ENCODE data around the gene RHBDL3. TPM values are rescaled to one million over a fixed set of nuclear protein-coding genes. Genes with fewer than 3 reads are reported as not detected.

RHBDL3 gene, protein sequence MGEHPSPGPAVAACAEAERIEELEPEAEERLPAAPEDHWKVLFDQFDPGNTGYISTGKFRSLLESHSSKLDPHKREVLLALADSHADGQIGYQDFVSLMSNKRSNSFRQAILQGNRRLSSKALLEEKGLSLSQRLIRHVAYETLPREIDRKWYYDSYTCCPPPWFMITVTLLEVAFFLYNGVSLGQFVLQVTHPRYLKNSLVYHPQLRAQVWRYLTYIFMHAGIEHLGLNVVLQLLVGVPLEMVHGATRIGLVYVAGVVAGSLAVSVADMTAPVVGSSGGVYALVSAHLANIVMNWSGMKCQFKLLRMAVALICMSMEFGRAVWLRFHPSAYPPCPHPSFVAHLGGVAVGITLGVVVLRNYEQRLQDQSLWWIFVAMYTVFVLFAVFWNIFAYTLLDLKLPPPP
- under 0.01 TPM in 1 of 2 replicates, not detected in the other for total RNA-seq

GRCh38 chr17:32265192-32265923, at the start of gene RHBDL3:
TSS of gene RHBDL3 (plus strand) at chr17:32265832. CDS start at chr17:32266190, 358 bp downstream.

DNA sequence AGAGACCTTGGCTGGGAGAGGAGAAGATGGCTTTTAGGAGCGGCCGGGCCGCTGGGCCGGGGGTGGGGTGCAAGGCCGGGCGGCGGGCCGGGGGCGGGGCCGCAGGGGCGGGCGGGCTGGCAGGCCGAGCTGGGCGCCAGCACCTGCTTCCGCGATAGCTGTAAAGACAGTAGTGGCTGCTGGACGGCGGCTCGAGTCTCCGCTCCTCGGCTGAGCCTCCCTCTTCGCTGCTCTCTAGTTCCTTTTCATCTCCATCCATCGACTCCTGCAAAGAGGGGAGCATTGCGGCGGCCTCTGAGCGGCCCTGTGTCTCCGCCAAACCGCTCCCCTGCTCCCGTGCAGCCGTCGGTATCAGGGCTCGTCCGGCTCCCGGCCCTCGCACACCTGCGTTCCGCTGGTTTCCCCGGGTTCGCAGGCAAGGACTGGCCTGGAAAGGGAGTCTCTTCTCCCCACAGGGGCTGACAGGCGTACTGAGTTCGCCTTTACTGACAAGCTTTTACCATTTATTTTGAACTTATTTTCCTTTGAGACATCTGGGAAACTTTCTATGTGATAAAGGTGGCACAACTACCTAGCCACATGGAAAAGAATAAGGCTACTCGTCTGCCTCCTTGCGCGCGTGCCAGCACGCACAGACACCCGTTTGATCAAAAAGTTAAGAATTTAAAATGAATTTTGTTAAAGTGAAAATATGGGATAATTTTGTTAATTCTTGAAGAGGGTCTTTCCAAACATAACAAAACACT, 76.4 kb downstream of the RHBDL3 start, which contains the start of gene C17orf75:
C17orf75 (minus strand) TSS at position 317 of the 746 bp plus-strand sequence; CDS start at position 283, 34 bp downstream.

GRCh38 chr17:32349854-32350665, 84.4 kb downstream of the RHBDL3 start, which contains the start of gene ZNF207:
TSS of gene ZNF207 (plus strand) at chr17:32350157. CDS start at chr17:32350286, 129 bp downstream.

Small RNAs within 50 kb of the gene (small RNA-seq; reads per million reads assigned to genes)
- gene UBL5P2 (ENCODE audit: low replicate concordance) = 0.13 reads per million

Other genes starting within 250 kb of the RHBDL3 start
- 34.5 and 54.7 TPM in 2 replicates for gene RHOT1, start 123.3 kb upstream of the RHBDL3 start, total RNA-seq
- 15.2 and 15.3 TPM in 2 replicates for gene C17orf75, start 76.3 kb downstream of the RHBDL3 start, total RNA-seq
- 145 and 196 TPM in 2 replicates for gene ZNF207, start 84.3 kb downstream of the RHBDL3 start, total RNA-seq
- gene PSMD11, start 178.7 kb downstream of the RHBDL3 start, total RNA-seq = 84.3 and 155 TPM in 2 replicates
- 0.44 and 1.6 TPM in 2 replicates for gene CDK5R1, start 221.2 kb downstream of the RHBDL3 start, total RNA-seq